NCI-H524 treated with DMSO at 0.1 percent for 48 hours (cell line): ENCODE measurements around the gene RAMAC.
A peak's percentile ranks its signal among the peaks of the same experiment; 100 is the strongest.
"Not testable (repeated sequence)": the region's sequence is repeated elsewhere in the genome, so short reads cannot be mapped to it uniquely, and the experiment has no call there.

ENCODE experiments used
- DNase-seq: peaks from one replicate; lab custom pipeline; 2025; lab: John Stamatoyannopoulos, UW

The RAMAC gene

DNA sequence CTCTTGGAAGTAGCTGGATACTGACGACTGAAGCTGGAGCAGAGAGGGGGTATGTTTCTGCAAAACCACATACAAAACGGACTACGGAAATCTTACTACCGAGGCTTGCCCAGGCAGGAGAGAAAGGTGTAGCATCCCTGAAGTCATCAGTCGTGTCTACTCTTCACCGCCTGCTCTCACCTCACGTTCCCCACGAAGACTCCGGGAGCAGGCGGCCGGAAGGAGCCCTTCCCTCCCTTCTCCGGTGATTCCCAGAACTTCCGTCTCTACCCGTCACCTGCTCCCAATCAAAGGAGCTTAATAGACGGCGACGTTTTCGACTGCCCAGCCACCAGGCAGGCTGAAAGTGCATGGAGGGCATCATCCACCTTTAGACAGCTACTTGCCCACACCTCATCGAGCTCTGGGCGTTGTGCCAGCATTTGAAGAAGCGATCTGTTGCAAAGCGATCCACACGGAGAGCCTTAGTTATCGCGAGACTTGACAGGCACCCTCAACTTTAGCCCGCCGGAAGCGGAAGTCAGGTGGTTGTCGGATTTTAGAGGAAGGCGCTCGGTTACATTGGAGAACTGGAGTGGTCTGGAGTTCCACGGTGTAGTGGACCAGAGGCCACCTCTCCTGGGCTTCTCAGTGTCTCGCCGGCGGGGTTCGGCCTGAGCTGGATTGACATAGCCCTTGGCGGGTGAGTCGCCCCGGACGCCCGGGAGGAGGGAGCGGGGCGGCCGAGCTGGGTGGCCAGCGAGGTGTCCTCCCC lies at the start of gene RAMAC:
RAMAC (plus strand) TSS at position 523 of the 754 bp plus-strand sequence. CDS start 2,809 bp downstream, outside the sequence.
- DNase-seq, result peak; percentile 83

DNA sequence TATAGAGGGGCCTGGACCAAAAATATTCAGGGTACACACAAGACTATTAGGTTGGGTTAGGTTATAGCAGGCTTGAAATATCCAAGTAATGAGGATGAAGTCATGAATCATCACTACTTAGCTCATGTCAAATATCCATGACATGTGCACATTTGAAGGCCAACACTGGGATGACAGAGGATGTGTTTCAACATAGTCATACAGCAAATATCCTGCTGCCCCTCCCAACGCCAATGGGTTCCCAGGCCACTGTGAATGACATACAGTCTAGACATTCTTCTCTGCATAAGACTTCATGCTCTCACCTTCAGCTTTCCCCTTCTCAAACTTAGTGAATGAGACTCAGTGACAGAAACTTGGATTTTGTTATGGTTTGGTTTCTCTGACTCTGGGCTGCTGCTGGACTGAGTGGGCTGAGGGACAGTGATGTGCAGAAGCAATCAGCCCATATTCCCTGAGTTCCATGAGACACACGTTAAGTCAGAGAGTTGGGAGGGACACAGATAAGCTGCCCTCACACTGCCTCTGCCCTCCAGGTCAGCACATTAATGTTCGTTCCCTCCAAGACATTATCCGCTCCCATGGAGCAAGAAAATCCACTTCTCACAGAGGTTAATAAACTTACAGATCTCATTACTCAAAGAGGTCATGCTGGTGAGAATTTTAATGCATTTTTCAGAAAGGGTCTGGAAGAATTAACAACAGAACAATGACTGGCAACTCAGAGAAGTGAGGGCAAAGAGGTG lies 48.9 kb upstream of the RAMAC start:
- DNase-seq, result no peak

DNA sequence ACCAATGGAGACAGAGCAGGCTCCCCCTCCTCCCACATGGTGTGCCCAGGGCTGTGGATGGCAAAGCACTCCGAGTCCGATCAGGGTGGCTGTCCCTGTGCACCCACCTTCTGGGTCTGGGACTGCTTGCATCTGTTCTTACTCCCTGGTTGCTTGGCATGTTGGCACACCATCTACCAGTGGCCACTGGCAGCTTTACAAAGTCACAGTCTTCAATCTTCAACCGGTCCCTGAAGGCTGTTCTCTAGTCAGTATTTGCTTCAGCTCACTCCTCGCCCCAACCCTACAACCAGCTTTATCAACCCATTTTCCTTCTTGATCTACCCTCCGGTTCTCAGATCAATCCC lies 48.3 kb upstream of the RAMAC start:
- DNase-seq, result no peak

DNA sequence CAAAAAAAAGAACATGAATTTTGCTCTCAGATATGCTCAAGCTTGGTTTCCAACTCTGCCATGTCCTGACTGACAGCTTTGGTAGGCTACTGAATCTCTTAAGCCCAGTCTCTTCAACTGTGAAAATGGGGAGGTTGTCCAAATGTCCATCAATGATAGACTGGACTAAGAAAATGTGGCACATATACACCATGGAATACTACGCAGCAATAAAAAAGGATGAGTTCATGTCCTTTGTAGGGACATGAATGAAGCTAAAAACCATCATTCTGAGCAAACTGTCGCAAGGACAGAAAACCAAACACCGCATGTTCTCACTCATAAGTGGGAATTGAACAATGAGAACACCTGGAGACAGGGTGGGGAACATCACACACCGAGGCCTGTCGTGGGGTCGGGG lies 46.3 kb upstream of the RAMAC start:
- DNase-seq, result not testable (repeated sequence)

GRCh38 chr15:82942691-82943090 lies 43.3 kb upstream of the RAMAC start:
- no peak for DNase-seq

DNA sequence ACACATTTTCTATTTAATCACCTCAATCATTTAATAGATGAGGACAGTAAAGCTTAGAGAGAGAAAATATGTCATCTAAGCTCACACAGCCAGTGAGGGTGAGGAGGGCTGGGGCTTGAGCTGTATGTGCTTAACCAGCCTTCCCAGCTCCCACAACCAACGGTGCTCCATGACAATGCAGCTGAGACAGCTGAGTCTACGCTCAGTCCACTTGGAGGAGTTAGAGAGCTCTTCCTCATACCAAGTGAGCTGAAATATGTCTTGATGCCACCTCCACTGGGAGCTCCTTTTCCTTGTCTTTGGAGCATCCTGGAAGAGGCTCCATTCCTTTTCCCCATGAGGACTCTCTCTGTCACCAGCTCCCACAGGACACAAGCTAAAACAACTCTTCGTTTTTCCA lies 42.8 kb upstream of the RAMAC start:
- no peak for DNase-seq

GRCh38 chr15:82944056-82944455 lies 42.0 kb upstream of the RAMAC start:
- DNase-seq, result no peak

GRCh38 chr15:82944821-82945220 lies 41.2 kb upstream of the RAMAC start:
- no peak for DNase-seq

DNA sequence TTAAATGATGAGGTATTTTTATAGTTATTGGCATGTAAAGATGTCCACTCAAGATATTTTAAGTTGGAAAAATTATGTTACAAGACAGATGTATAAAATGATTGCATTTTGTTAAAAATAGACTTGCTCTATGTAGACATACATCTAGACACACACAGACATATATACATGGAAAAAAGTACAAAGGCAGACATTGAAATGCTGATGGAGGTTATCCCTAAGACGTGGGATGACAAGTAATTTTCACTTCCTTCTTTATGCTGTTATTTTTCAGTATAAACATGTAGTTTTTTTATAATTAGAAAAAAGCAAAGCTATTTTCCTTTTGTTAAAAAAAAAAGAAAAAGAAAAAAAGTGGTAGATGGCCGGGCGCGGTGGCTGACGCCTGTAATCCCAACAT lies 40.7 kb upstream of the RAMAC start:
- no peak for DNase-seq

GRCh38 chr15:82946155-82946701 lies 39.8 kb upstream of the RAMAC start:
- no peak for DNase-seq

DNA sequence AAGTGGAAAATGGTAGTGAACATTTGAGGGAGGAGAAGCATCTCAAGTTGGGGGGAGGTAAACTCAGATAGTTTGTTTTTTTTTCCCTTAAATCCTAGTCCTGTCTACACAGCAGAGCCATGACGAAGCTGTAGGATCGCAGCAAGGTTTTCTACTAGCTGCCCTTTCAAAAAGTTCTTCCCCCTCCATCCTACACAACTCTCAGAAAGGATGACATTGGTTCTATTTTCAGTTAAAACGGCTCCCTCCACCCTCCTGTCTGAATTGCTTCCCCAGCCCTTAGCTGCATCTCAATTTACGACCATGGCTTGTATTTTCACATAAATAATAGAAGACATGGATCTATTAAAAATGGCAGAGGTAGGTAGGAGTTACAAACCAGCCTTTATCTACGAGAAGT lies 35.7 kb upstream of the RAMAC start:
- no peak for DNase-seq

- no peak for DNase-seq
Observed at GRCh38 chr15:82950746-82951370, 35.2 kb upstream of the RAMAC start.

- DNase-seq, result no peak
Observed at GRCh38 chr15:82951472-82952157, 34.4 kb upstream of the RAMAC start.

- DNase-seq, result peak; percentile 39
Observed at GRCh38 chr15:82952158-82953081, 33.6 kb upstream of the RAMAC start, which contains the start of gene HOMER2. TSS of gene HOMER2 (minus strand) at chr15:82952720. CDS start at chr15:82952535, 185 bp downstream.

GRCh38 chr15:82958638-82959037 lies 27.4 kb upstream of the RAMAC start:
- no peak for DNase-seq

GRCh38 chr15:82959423-82959822 lies 26.6 kb upstream of the RAMAC start:
- no peak for DNase-seq

GRCh38 chr15:82960766-82961165 lies 25.2 kb upstream of the RAMAC start:
- DNase-seq, result no peak

- DNase-seq, result no peak
Observed at GRCh38 chr15:82963471-82964341, 22.3 kb upstream of the RAMAC start.

- no peak for DNase-seq
Observed at GRCh38 chr15:82964890-82965289, 21.1 kb upstream of the RAMAC start.

- no peak for DNase-seq
Observed at GRCh38 chr15:82966671-82967071, 19.3 kb upstream of the RAMAC start.
